K562 (cell line): Measurements from ENCODE around the gene PUS7L. TPM values are rescaled to one million over a fixed set of nuclear protein-coding genes. Genes with fewer than 3 reads are reported as not detected.

Experiments
- ARID4B ChIP-seq: sonication (generic); formaldehyde crosslinking; IDR thresholded peaks from 2 replicates; pipeline ENCODE4 v1.8.0; 2022; ENCODE audit warnings: mild to moderate bottlenecking, missing genetic modification reagents
- EZH2 ChIP-seq: IDR thresholded peaks from 2 replicates; pipeline ENCODE4 v1.6.1; 2012; ENCODE audit warnings: low read depth, mild to moderate bottlenecking, inconsistent platforms, low read length, borderline replicate concordance
- IRF1 ChIP-seq: sonication (generic); formaldehyde crosslinking; IDR thresholded peaks from 2 replicates; pipeline ENCODE4 v1.8.0; 2022; ENCODE audit warnings: missing genetic modification reagents, mild to moderate bottlenecking, borderline replicate concordance
- PURB ChIP-seq: sonication (generic); formaldehyde crosslinking; IDR thresholded peaks from 2 replicates; pipeline ENCODE4 v1.9.0; 2021; ENCODE audit warnings: low read depth, mild to moderate bottlenecking, missing genetic modification reagents
- STAT6 ChIP-seq: sonication (generic); formaldehyde crosslinking; IDR thresholded peaks from 2 replicates; pipeline ENCODE4 v1.8.1; 2023; ENCODE audit warnings: mild to moderate bottlenecking, missing genetic modification reagents
- ZNF318 ChIP-seq, 2 experiments: fragments of 450-650 bp; IDR thresholded peaks; 2 replicates each; pipeline ENCODE4 v1.6.1; 2016; ENCODE audit warnings: mild to moderate bottlenecking in 2 of 2, borderline replicate concordance in 1 of 2, low read depth in 1 of 2, moderate library complexity in 1 of 2
- ZNF696 ChIP-seq: fragments of 250-450 bp; sonication (Bioruptor Pico); conservative IDR thresholded peaks from 2 replicates; pipeline ENCODE4 v1.4.0; 2020; ENCODE audit warnings: mild to moderate bottlenecking, moderate library complexity
- ZNF699 ChIP-seq: fragments of 250-450 bp; sonication (Bioruptor Pico); IDR thresholded peaks from 2 replicates; pipeline ENCODE4 v1.8.0; 2021; ENCODE audit warnings: mild to moderate bottlenecking, moderate library complexity; ENCODE audit not compliant: insufficient replicate concordance
- ZSCAN29 ChIP-seq: fragments of 450-650 bp; IDR thresholded peaks from 2 replicates; pipeline ENCODE4 v1.6.1; 2017
- polyA plus RNA-seq, 8 experiments: library from polyadenylated mRNA; depleted of rRNA in 4 of 8; stranded (reverse) in 5 of 8; unstranded in 3 of 8; fragments of >200 nt; fragmentation: Nextera tagmentation in 2 of 8; fragmentation: Illumina TruSeq in 1 of 8; extraction: Ambion mirVana in 2 of 8; extraction: Trizol in 1 of 8; gene quantifications; 2 replicates each; pipeline versions ENCODE4 v1.2.1 to v1.2.3, GENCODE V29; 2011 to 2014; ENCODE audit warnings: inconsistent platforms in 1 of 8, missing spikeins in 1 of 8
- total RNA-seq, 7 experiments: library from RNA; depleted of rRNA in 6 of 7; stranded (reverse); fragments of >200 nt in 6 of 7; fragmentation: Illumina TruSeq in 2 of 7; extraction: Trizol in 2 of 7; gene quantifications; 2 replicates each; pipeline versions ENCODE4 v1.2.1 to v1.2.3, GENCODE V29; 2011 to 2021; ENCODE audit warnings: low replicate concordance in 1 of 7

PUS7L gene
- total and polyA plus RNA-seq, 9 of the 15 experiments (the other 6 are each of a cell fraction or from before 2014, with no cell fraction given), result 10.8 to 53.3 (median 25.2) TPM

- no peak for TF ChIP-seq ZNF318 (IDR thresholded peaks at IDR 0.05; ENCODE audit: borderline replicate concordance in 1 of 2, low read depth in 1 of 2)
- TF ChIP-seq IRF1 (CRISPR knock-in tag), result no peak
- TF ChIP-seq ARID4B (CRISPR knock-in tag), result peak; percentile 65
- no peak for TF ChIP-seq ZNF699 (CRISPR knock-in tag)
- TF ChIP-seq ZNF696 (CRISPR knock-in tag), result no peak
- TF ChIP-seq PURB (CRISPR knock-in tag), result no peak
- TF ChIP-seq ZSCAN29, result 0 out of 2 replicates have a peak, but pooled peaks have one; percentile 13
- TF ChIP-seq STAT6 (CRISPR knock-in tag), result no peak
- TF ChIP-seq EZH2, result no peak
Observed at GRCh38 chr12:43758728-43759563, at the start of gene PUS7L, which contains the start of gene IRAK4 (continued).
